Left ventricle myocardium inferior (tissue), 1 donor: ENCODE measurements around the gene PARD3B. TPM values are rescaled to one million over a fixed set of nuclear protein-coding genes. Genes with fewer than 3 reads are reported as not detected.

ENCODE experiments used
- DNase-seq: peaks from one replicate; pipeline ENCODE4 v3.0.0-alpha.2; 2020
- H3K27ac ChIP-seq: fragments of 200-600 bp; replicated peaks from 2 replicates; pipeline ENCODE4 v1.8.0; 2021
- H3K27me3 ChIP-seq: fragments of 200-600 bp; 2 replicates; pipeline ENCODE4 v1.8.0; 2021; ENCODE audit warnings: low read depth
- H3K36me3 ChIP-seq: fragments of 200-600 bp; 2 replicates; pipeline ENCODE4 v1.8.0; 2021
- H3K4me1 ChIP-seq: fragments of 200-600 bp; 2 replicates; pipeline ENCODE4 v1.8.0; 2021
- H3K4me3 ChIP-seq: fragments of 200-600 bp; 2 replicates; pipeline ENCODE4 v1.8.0; 2021; ENCODE audit warnings: mild to moderate bottlenecking, moderate library complexity
- H3K9me3 ChIP-seq: fragments of 200-600 bp; replicated peaks from 2 replicates; pipeline ENCODE4 v1.8.0; 2021
- intact Hi-C: fragments of 100-400 bp; cut with micrococcal nuclease; formaldehyde crosslinking; loops from one replicate; pipeline ENCODE4 v1.11.0; 2022
- total RNA-seq: library from RNA; stranded (reverse); fragmentation: NEBNext Ultra II Directional; extraction: Animal tissue kit (Norgen Biotek cat#: 25700); gene quantifications from one replicate; pipeline ENCODE4 v1.2.1, GENCODE V29; 2021
- TF ChIP-seq, protein P1 (sequence below): fragments of 200-600 bp; IDR thresholded peaks from 2 replicates; pipeline ENCODE4 v1.8.0; 2021; ENCODE audit warnings: antibody characterized with exemption, mild to moderate bottlenecking, borderline replicate concordance
- donor health status: DM: no; HTN: yes; CAD: no; lungs with severe emphysema.

The PARD3B gene
- total RNA-seq, 1 donor from 2014 or later: 9.1 TPM

DNA sequence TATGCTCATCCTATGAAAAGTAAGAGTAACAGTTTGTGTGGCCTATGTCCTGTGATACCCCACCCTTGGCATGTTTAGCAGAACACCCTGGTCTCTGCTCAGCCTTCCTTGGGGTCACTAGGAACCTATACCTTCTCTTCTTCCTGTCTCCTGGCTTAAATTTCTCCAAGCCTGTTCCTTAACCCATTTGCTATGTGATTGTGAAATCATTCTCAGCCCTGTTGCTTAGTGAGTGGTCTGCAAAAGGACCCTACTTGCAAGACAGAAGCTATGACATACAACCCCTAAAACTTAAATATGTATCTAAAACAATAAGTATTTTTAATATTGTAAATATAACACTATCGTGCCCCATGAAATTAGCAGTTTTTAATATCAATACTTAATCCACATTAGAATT, 524.7 kb downstream of the PARD3B start:
- TF ChIP-seq, protein P1, sequence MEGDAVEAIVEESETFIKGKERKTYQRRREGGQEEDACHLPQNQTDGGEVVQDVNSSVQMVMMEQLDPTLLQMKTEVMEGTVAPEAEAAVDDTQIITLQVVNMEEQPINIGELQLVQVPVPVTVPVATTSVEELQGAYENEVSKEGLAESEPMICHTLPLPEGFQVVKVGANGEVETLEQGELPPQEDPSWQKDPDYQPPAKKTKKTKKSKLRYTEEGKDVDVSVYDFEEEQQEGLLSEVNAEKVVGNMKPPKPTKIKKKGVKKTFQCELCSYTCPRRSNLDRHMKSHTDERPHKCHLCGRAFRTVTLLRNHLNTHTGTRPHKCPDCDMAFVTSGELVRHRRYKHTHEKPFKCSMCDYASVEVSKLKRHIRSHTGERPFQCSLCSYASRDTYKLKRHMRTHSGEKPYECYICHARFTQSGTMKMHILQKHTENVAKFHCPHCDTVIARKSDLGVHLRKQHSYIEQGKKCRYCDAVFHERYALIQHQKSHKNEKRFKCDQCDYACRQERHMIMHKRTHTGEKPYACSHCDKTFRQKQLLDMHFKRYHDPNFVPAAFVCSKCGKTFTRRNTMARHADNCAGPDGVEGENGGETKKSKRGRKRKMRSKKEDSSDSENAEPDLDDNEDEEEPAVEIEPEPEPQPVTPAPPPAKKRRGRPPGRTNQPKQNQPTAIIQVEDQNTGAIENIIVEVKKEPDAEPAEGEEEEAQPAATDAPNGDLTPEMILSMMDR: no peak
- no peak overlapping the region for H3K4me3 ChIP-seq
- intact Hi-C loops: no loop called here

DNA sequence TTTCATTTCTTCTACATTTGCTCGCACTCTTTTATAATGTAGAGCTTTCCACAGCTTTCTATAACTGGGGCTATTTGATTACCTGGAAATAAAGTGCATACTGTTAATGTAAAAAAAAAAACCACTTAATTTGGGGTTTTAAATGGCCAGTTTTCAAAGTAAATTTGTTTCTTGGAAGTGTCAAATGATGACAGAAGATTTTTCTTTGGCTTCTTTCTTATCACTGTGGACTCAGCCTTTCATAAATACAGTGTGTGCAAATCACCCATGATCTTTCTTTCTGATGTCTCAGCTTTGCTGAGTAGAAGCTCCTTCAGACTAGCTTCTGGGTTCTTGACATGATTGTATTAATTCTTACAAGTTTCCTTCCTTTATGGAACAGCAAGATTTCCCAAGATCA, 525.6 kb downstream of the PARD3B start:
- no peaks in the 10 kb centered on the region for H3K4me1 ChIP-seq
- TF ChIP-seq, protein P1: no peak
- intact Hi-C loops: no loop called here
- no peak overlapping the region for H3K4me3 ChIP-seq
- no peaks in the 10 kb centered on the region for H3K36me3 ChIP-seq
- H3K27me3 ChIP-seq: no peaks in the 10 kb centered on the region
- no peak overlapping the region for H3K27ac ChIP-seq
- DNase-seq: no peak
- H3K9me3 ChIP-seq: no peaks in the 10 kb centered on the region

More for the DNA sequence above, 524.7 kb downstream of the PARD3B start:
- Histone ChIP-seq H3K27ac (no peak overlapping the region), H3K36me3 (no peaks in the 10 kb centered on the region), H3K4me1 (no peaks in the 10 kb centered on the region), H3K27me3 (no peaks in the 10 kb centered on the region), H3K9me3 (no peaks in the 10 kb centered on the region)
- no peak for DNase-seq

DNA sequence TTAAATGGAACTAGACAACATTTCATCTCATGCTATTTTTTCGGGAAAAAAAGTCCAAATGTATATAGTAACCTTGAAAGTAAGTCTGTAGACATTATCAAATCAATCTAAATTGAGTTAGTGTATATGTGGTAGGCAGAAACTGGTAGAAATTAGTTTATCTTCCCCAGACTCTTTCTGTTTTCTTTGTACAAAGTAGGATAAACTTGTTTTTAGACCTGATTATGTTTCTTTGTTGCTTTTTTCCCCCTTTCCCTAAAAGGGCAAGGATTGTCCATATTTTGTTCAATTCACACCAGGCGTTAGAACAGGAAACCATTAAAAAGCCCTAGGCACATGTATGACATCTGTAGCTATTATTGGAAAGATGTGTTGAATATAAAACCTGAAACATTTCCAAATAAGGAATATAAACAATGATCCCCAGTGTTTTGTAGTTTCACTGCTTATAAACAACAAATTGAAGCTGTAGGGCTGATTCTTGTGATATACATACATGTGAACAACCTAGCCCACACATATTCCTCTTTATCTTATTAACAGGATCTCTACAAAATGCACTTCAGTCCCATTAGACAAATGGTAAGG, 528.3 kb downstream of the PARD3B start:
- Histone ChIP-seq H3K9me3 (no peaks in the 10 kb centered on the region), H3K27ac (no peak overlapping the region), H3K4me3 (no peak overlapping the region), H3K4me1 (no peaks in the 10 kb centered on the region), H3K36me3 (no peaks in the 10 kb centered on the region), H3K27me3 (no peaks in the 10 kb centered on the region)
- intact Hi-C loops: no loop called here
- TF ChIP-seq, protein P1: no peak
- DNase-seq: no peak

DNA sequence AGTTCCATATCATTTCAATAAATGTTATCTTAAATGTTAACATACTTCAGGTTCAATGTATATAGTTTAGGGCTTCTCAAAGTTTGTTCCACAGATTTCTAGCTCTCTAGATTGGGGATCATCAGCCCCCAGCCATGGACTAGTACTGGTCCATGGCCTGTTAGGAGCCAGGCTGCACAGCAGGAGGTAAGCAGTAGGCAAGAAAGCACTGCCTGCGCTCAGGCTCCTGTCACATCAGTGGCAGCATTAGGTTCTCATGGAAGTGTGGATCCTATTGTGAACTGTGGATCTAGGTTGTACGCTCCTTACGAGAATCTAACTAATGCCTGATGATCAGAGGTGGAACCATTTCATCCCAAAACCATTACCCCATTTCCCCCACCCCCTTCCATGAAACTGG, 531.1 kb downstream of the PARD3B start:
- DNase-seq: no peak
- intact Hi-C loops: no loop called here
- TF ChIP-seq, protein P1: no peak
- Histone ChIP-seq H3K4me3 (no peak overlapping the region), H3K9me3 (no peaks in the 10 kb centered on the region), H3K27ac (no peak overlapping the region), H3K36me3 (no peaks in the 10 kb centered on the region), H3K27me3 (no peaks in the 10 kb centered on the region), H3K4me1 (no peaks in the 10 kb centered on the region)

DNA sequence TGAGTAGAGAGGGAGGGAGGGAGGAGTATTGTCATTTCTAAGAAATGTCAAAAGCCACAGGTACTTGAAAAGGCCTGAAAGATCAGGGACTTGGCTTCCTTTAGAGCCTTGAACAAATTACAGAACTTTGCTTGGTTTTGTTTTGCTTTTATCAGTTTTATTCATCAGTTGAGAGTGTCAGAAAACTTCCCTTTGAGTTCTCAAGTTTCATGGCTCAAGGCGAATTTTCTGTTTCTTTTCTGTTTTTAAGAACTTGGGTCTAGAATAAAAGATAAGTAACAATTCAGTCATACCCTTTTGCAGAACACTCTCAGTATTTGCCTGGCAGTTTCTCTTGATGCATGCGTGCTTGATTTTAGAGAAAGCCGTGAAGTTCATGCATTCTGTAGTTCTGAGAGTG, 531.9 kb downstream of the PARD3B start:
- intact Hi-C loops: no loop called here
- no peaks in the 10 kb centered on the region for H3K9me3 ChIP-seq

More for the DNA sequence above, 531.9 kb downstream of the PARD3B start:
- DNase-seq: no peak
- H3K4me1 ChIP-seq: no peaks in the 10 kb centered on the region
- H3K27me3 ChIP-seq: no peaks in the 10 kb centered on the region
- TF ChIP-seq, protein P1: no peak
- H3K4me3 ChIP-seq: no peak overlapping the region
- H3K36me3 ChIP-seq: no peaks in the 10 kb centered on the region
- no peak overlapping the region for H3K27ac ChIP-seq
